Measurements from ENCODE around the gene COG8.

DNA sequence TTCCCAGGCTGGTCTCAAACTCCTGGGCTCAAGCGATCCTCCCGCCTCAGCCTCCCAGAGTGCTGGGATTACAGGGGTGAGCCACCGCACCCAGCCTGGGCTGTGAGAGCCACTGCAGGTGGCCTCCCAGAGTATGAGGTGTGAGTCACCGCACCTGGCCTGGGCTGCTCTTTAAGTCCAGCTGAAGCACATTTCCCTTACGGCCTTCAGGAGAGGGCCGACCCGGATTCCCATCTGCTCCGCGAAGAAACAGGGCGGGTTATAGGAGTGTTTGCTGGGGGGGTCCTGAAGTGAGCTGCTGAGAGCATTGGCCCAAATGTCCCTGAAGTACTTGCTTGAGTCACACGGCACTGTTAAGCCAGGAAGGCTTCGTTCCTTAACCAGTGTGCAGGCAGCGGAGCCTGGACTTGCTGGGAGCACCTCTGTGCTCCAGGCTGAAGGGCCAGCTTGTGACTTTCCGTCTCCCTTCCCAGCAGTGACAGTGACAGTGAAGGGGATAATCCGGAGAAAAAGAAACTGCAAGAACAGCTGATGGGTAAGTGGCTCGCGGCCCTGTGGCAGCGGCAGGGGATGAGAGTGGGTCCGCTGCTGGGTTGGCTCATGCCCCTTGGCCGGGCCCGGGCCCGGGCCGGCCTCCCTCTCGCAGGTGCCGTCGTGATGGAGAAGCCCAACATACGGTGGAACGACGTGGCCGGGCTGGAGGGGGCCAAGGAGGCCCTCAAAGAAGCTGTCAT is 21.0 kb downstream of the COG8 start:
- TF ChIP-seq, protein P1, sequence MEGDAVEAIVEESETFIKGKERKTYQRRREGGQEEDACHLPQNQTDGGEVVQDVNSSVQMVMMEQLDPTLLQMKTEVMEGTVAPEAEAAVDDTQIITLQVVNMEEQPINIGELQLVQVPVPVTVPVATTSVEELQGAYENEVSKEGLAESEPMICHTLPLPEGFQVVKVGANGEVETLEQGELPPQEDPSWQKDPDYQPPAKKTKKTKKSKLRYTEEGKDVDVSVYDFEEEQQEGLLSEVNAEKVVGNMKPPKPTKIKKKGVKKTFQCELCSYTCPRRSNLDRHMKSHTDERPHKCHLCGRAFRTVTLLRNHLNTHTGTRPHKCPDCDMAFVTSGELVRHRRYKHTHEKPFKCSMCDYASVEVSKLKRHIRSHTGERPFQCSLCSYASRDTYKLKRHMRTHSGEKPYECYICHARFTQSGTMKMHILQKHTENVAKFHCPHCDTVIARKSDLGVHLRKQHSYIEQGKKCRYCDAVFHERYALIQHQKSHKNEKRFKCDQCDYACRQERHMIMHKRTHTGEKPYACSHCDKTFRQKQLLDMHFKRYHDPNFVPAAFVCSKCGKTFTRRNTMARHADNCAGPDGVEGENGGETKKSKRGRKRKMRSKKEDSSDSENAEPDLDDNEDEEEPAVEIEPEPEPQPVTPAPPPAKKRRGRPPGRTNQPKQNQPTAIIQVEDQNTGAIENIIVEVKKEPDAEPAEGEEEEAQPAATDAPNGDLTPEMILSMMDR (IDR thresholded peaks at IDR 0.05; ENCODE audit: insufficient read depth, low read length, poor library complexity, severe bottlenecking), result no peak
- TF ChIP-seq EZH2phosphoT487 (conservative IDR thresholded peaks at IDR 0.05; ENCODE audit: low read length), result no peak

All from SU-DHL-6 (cell line).